Midbrain (tissue), 1 donor: ENCODE data around the gene AGAP2.
"Not testable (repeated sequence)": the region's sequence is repeated elsewhere in the genome, so short reads cannot be mapped to it uniquely, and the experiment has no call there.

Experiments used
- DNase-seq: peaks from one replicate; lab custom pipeline; 2025; lab: John Stamatoyannopoulos, UW

Gene AGAP2

GRCh38 chr12:57722716-57723629 is 15.6 kb downstream of the AGAP2 start:
- DNase-seq = no peak

- DNase-seq = not testable (repeated sequence)
Observed at GRCh38 chr12:57721846-57722608, 16.5 kb downstream of the AGAP2 start.

- DNase-seq = no peak
Observed at GRCh38 chr12:57720606-57721595, 17.6 kb downstream of the AGAP2 start.

- no peak for DNase-seq
Observed at GRCh38 chr12:57719777-57720605, 18.6 kb downstream of the AGAP2 start.

- DNase-seq = no peak
Observed at GRCh38 chr12:57718641-57719528, 19.7 kb downstream of the AGAP2 start.

- DNase-seq = no peak
Observed at GRCh38 chr12:57717846-57718640, 20.5 kb downstream of the AGAP2 start.

GRCh38 chr12:57717131-57717530 is 21.4 kb downstream of the AGAP2 start:
- DNase-seq = no peak

GRCh38 chr12:57716305-57716704 is 22.2 kb downstream of the AGAP2 start:
- DNase-seq = no peak

GRCh38 chr12:57715786-57716185 is 22.8 kb downstream of the AGAP2 start:
- no peak for DNase-seq

GRCh38 chr12:57715036-57715748 is 23.4 kb downstream of the AGAP2 start:
- not testable (repeated sequence) for DNase-seq

GRCh38 chr12:57713209-57713608 is 25.3 kb downstream of the AGAP2 start:
- no peak for DNase-seq

- peak; percentile 29 for DNase-seq
Observed at GRCh38 chr12:57712701-57713100, 25.8 kb downstream of the AGAP2 start.

GRCh38 chr12:57708296-57708695 is 30.2 kb downstream of the AGAP2 start:
- DNase-seq = no peak

- no peak for DNase-seq
Observed at GRCh38 chr12:57707250-57707649, 31.3 kb downstream of the AGAP2 start.

- DNase-seq = no peak
Observed at GRCh38 chr12:57700317-57700716, 38.2 kb downstream of the AGAP2 start.

GRCh38 chr12:57698414-57698813 is 40.1 kb downstream of the AGAP2 start:
- no peak for DNase-seq

- no peak for DNase-seq
Observed at GRCh38 chr12:57697076-57697475, 41.5 kb downstream of the AGAP2 start.

- no peak for DNase-seq
Observed at GRCh38 chr12:57695770-57696432, 42.6 kb downstream of the AGAP2 start.
